ENCODE data around the gene CLNK. TPM values are rescaled to one million over a fixed set of nuclear protein-coding genes. Genes with fewer than 3 reads are reported as not detected.

The CLNK gene
- total RNA-seq, 1 experiment from 2014 or later = not detected

GRCh38 chr4:10643600-10644425, 40.8 kb downstream of the CLNK start:
- Histone ChIP-seq H3K23me2 (ENCODE audit: insufficient read length, low read depth, low read length, poor library complexity, severe bottlenecking) (no peaks in the 10 kb centered on the region), H2BK120ac (ENCODE audit: low read depth, low read length, poor library complexity, severe bottlenecking) (no peak overlapping the region), H3K9ac (ENCODE audit: extremely low read depth, insufficient read length, low read length) (no peak overlapping the region), H3T11ph (ENCODE audit: low read length) (no peak overlapping the region), H3K79me2 (ENCODE audit: insufficient read depth, low read length) (no peaks in the 10 kb centered on the region), H4K20me1 (ENCODE audit: control insufficient read depth, insufficient read depth, insufficient read length) (no peaks in the 10 kb centered on the region), H3K4me2 (ENCODE audit: insufficient read depth, insufficient read length, low read length) (no peak overlapping the region), H4K8ac (replicated peaks; ENCODE audit: insufficient read length, low read depth, low read length) (no peak overlapping the region), H4K91ac (ENCODE audit: insufficient read length, low read depth, low read length) (no peak overlapping the region), H3K9me3 (ENCODE audit: control insufficient read depth, low read depth, low read length) (no peaks in the 10 kb centered on the region), H2AK5ac (ENCODE audit: insufficient read length, low read length) (no peak overlapping the region), H3K14ac (ENCODE audit: insufficient read depth, low read length) (no peak overlapping the region), H2BK20ac (ENCODE audit: low read depth, low read length, poor library complexity, severe bottlenecking) (no peak overlapping the region), H3K4ac (ENCODE audit: low read depth, low read length) (no peak overlapping the region), H3K79me1 (ENCODE audit: insufficient read depth, low read depth, low read length, poor library complexity, severe bottlenecking) (no peaks in the 10 kb centered on the region), H2AFZ (ENCODE audit: low read length) (no peak overlapping the region), H3K18ac (ENCODE audit: insufficient read length, low read depth, low read length) (no peak overlapping the region), H3K23ac (ENCODE audit: insufficient read length, low read depth, low read length) (no peak overlapping the region), H2BK15ac (ENCODE audit: low read depth, low read length) (no peak overlapping the region), H3K27me3 (ENCODE audit: insufficient read depth, low read length) (no peaks in the 10 kb centered on the region), H4K5ac (ENCODE audit: insufficient read length, low read depth, low read length) (no peak overlapping the region), H3K27ac (ENCODE audit: insufficient read length, low read depth, low read length) (no peak overlapping the region), H3K56ac (ENCODE audit: insufficient read length, low read depth, low read length) (no peak overlapping the region), H2BK12ac (ENCODE audit: insufficient read length, low read depth, low read length) (no peak overlapping the region), H3K4me1 (ENCODE audit: insufficient read depth, low read length) (no peaks in the 10 kb centered on the region), H2BK5ac (ENCODE audit: insufficient read length, low read length) (no peak overlapping the region)
- Mint-ChIP-seq H3K27ac (no peak overlapping the region; a peak in 1 of 7 replicates), H3K9me3 (no peaks in the 10 kb centered on the region), H3K27me3 (ENCODE audit: low read depth) (no peaks in the 10 kb centered on the region), H3K36me3 (ENCODE audit: insufficient read depth in 1 of 3, low read depth in 3 of 3) (no peaks in the 10 kb centered on the region; a peak in 1 of 7 replicates), H3K4me1 (peaks cover 10 to 13% of the 10 kb centered on the region in 2 experiments; a peak in 3 of 4 replicates), H3K4me3 (no peak overlapping the region)
- no peak for DNase-seq
- TF ChIP-seq CTCF (conservative IDR thresholded peaks at IDR 0.05) = no peak
- no CpG with 5 or more reads among the region's 5 CpGs for WGBS (ENCODE audit: extremely low coverage, insufficient read length, low lambda C conversion rate)

Data from H9 (cell line).